Panc1 (cell line): ENCODE measurements around the gene ZBTB7A. TPM values are rescaled to one million over a fixed set of nuclear protein-coding genes. Genes with fewer than 3 reads are reported as not detected.

Experiments
- ATAC-seq: fragments of 200-7000 bp; cut with Tn5 transposase; 2 replicates; pipeline ENCODE4 v1.9.1; 2020; ENCODE audit warnings: mild to moderate bottlenecking, moderate library complexity
- BruUV-seq: library from RNA; stranded (reverse); fragments of 400-500 nt; replicated peaks from 2 replicates; lab custom pipeline; 2021; lab: Mats Ljungman, UMichigan
- CTCF ChIA-PET: fragments of 300-600 bp; sonication (Branson Sonifier 250); formaldehyde crosslinking; loops from one replicate; lab custom pipeline; 2022; ENCODE audit warnings: antibody characterized with exemption; lab: Charles Lee
- POLR2A ChIA-PET: fragments of 300-600 bp; sonication (Branson Sonifier 250); formaldehyde crosslinking; loops from one replicate; lab custom pipeline; 2022; ENCODE audit warnings: antibody characterized with exemption; lab: Charles Lee
- DNase-seq: peaks from one replicate; pipeline ENCODE4 v3.0.0-alpha.2; 2010; ENCODE audit warnings: low read depth, low spot score
- H3K27ac ChIP-seq: 2 replicates; pipeline ENCODE4 v1.5.1; 2011; ENCODE audit warnings: mild to moderate bottlenecking, low read length, inconsistent platforms
- H3K27me3 ChIP-seq: fragments of 200-500 bp; sonication (Bioruptor generic); 2 replicates; pipeline ENCODE4 v1.6.0; 2014; ENCODE audit warnings: low read length, inconsistent platforms; ENCODE audit not compliant: control insufficient read depth, insufficient read depth
- H3K36me3 ChIP-seq: fragments of 200-500 bp; sonication (Bioruptor generic); 2 replicates; pipeline ENCODE4 v1.5.1; 2014; ENCODE audit warnings: inconsistent platforms, mild to moderate bottlenecking, low read length, moderate library complexity; ENCODE audit not compliant: control insufficient read depth, insufficient read depth
- H3K4me1 ChIP-seq: 2 replicates; pipeline ENCODE4 v1.5.1; 2011; ENCODE audit warnings: inconsistent platforms, mild to moderate bottlenecking, low read length, moderate library complexity; ENCODE audit not compliant: control insufficient read depth, insufficient read depth
- H3K4me3 ChIP-seq, 2 experiments: 2 replicates each; pipeline ENCODE4 v1.5.1; 2011 to 2012; ENCODE audit warnings: low read depth in 2 of 2, low read length in 2 of 2, mild to moderate bottlenecking in 2 of 2, inconsistent platforms in 1 of 2, moderate library complexity in 1 of 2
- H3K9me3 ChIP-seq: fragments of 200-500 bp; sonication (Bioruptor generic); 2 replicates; pipeline ENCODE4 v1.5.1; 2014; ENCODE audit warnings: low read depth, mild to moderate bottlenecking, inconsistent platforms, low read length, moderate library complexity; ENCODE audit not compliant: control insufficient read depth, insufficient read depth
- POLR2AphosphoS5 ChIP-seq: IDR thresholded peaks from 2 replicates; pipeline ENCODE4 v1.6.1; 2012; ENCODE audit warnings: mild to moderate bottlenecking, low read depth, low read length, moderate library complexity
- SIN3A ChIP-seq: IDR thresholded peaks from 2 replicates; pipeline ENCODE4 v1.6.1; 2012; ENCODE audit warnings: low read depth, mild to moderate bottlenecking, low read length, moderate library complexity, borderline replicate concordance; ENCODE audit not compliant: insufficient read depth
- TCF7L2 ChIP-seq: IDR thresholded peaks from 2 replicates; pipeline ENCODE4 v1.6.1; 2011; ENCODE audit warnings: mild to moderate bottlenecking, low read depth, low read length, inconsistent platforms
- in situ Hi-C: cut with HindIII; loops from 2 replicates; pipeline ENCODE4 v1.10.0; 2016; ENCODE audit warnings: low sequenced_read_pairs, low pct_unique_long_range_greater_than_20kb
- intact Hi-C: fragments of 100-400 bp; cut with micrococcal nuclease; formaldehyde crosslinking; loops from one replicate; pipeline ENCODE4 v1.10.0; 2022; ENCODE audit not compliant: unreplicated experiment
- total RNA-seq: library from RNA; stranded (reverse); gene quantifications from one replicate; pipeline ENCODE4 v1.2.1, GENCODE V29; 2021; ENCODE audit not compliant: unreplicated experiment
- TF ChIP-seq, protein P1 (sequence below): fragments of 450-650 bp; IDR thresholded peaks from 2 replicates; pipeline ENCODE4 v1.5.1; 2017; ENCODE audit warnings: mild to moderate bottlenecking
- TF ChIP-seq, protein P2 (sequence below), 2 experiments: IDR thresholded peaks; 2 replicates each; pipeline ENCODE4 v1.6.1; 2011 to 2012; ENCODE audit warnings: low read depth in 2 of 2, control low read depth in 1 of 2, low read length in 1 of 2, mild to moderate bottlenecking in 1 of 2, moderate library complexity in 1 of 2; ENCODE audit not compliant: insufficient read depth in 1 of 2

The ZBTB7A gene
- total RNA-seq, 1 experiment from 2014 or later: 48.0 TPM

DNA sequence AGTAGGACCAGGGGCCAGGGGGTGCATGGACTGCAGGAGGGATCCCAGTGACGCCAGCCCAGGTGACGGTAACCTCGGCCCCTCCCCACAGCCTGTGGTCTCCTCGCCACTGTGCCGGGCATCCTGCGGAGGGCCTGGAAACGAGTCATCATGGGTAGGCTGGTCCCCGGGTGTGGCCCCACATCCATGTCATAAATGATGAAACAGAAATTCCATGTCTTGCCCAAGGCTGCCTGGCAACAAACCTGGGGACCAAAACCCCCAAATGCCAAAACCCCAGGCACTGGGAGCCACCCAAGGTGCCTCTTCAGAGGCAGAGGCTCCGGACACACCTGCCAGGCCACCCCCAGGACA lies 36.4 kb upstream of the ZBTB7A start:
- ATAC-seq (no peak), DNase-seq (no peak)
- no peaks in the 10 kb centered on the region for H3K4me1 ChIP-seq
- CTCF ChIA-PET: no interaction called here
- H3K36me3 ChIP-seq: no peaks in the 10 kb centered on the region; the same call in 1 of the 2 replicates
- no peak overlapping the region for H3K4me3 ChIP-seq
- POLR2A ChIA-PET: no interaction called here
- TF ChIP-seq, protein P1, sequence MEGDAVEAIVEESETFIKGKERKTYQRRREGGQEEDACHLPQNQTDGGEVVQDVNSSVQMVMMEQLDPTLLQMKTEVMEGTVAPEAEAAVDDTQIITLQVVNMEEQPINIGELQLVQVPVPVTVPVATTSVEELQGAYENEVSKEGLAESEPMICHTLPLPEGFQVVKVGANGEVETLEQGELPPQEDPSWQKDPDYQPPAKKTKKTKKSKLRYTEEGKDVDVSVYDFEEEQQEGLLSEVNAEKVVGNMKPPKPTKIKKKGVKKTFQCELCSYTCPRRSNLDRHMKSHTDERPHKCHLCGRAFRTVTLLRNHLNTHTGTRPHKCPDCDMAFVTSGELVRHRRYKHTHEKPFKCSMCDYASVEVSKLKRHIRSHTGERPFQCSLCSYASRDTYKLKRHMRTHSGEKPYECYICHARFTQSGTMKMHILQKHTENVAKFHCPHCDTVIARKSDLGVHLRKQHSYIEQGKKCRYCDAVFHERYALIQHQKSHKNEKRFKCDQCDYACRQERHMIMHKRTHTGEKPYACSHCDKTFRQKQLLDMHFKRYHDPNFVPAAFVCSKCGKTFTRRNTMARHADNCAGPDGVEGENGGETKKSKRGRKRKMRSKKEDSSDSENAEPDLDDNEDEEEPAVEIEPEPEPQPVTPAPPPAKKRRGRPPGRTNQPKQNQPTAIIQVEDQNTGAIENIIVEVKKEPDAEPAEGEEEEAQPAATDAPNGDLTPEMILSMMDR: no peak
- TF ChIP-seq SIN3A (no peak), POLR2AphosphoS5 (no peak; the same call in 1 of the 2 replicates), TCF7L2 (no peak)
- TF ChIP-seq, protein P2, sequence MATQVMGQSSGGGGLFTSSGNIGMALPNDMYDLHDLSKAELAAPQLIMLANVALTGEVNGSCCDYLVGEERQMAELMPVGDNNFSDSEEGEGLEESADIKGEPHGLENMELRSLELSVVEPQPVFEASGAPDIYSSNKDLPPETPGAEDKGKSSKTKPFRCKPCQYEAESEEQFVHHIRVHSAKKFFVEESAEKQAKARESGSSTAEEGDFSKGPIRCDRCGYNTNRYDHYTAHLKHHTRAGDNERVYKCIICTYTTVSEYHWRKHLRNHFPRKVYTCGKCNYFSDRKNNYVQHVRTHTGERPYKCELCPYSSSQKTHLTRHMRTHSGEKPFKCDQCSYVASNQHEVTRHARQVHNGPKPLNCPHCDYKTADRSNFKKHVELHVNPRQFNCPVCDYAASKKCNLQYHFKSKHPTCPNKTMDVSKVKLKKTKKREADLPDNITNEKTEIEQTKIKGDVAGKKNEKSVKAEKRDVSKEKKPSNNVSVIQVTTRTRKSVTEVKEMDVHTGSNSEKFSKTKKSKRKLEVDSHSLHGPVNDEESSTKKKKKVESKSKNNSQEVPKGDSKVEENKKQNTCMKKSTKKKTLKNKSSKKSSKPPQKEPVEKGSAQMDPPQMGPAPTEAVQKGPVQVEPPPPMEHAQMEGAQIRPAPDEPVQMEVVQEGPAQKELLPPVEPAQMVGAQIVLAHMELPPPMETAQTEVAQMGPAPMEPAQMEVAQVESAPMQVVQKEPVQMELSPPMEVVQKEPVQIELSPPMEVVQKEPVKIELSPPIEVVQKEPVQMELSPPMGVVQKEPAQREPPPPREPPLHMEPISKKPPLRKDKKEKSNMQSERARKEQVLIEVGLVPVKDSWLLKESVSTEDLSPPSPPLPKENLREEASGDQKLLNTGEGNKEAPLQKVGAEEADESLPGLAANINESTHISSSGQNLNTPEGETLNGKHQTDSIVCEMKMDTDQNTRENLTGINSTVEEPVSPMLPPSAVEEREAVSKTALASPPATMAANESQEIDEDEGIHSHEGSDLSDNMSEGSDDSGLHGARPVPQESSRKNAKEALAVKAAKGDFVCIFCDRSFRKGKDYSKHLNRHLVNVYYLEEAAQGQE (IDR thresholded peaks at IDR 0.05; ENCODE audit: insufficient read depth in 1 of 2, low read depth in 2 of 2, low read length in 1 of 2): no peak
- H3K27me3 ChIP-seq: no peaks in the 10 kb centered on the region
- in situ Hi-C loops: no loop called here
- BruUV-seq: no TSS peak
- intact Hi-C loops: no loop called here
- H3K27ac ChIP-seq: no peak overlapping the region
- H3K9me3 ChIP-seq: no peaks in the 10 kb centered on the region

DNA sequence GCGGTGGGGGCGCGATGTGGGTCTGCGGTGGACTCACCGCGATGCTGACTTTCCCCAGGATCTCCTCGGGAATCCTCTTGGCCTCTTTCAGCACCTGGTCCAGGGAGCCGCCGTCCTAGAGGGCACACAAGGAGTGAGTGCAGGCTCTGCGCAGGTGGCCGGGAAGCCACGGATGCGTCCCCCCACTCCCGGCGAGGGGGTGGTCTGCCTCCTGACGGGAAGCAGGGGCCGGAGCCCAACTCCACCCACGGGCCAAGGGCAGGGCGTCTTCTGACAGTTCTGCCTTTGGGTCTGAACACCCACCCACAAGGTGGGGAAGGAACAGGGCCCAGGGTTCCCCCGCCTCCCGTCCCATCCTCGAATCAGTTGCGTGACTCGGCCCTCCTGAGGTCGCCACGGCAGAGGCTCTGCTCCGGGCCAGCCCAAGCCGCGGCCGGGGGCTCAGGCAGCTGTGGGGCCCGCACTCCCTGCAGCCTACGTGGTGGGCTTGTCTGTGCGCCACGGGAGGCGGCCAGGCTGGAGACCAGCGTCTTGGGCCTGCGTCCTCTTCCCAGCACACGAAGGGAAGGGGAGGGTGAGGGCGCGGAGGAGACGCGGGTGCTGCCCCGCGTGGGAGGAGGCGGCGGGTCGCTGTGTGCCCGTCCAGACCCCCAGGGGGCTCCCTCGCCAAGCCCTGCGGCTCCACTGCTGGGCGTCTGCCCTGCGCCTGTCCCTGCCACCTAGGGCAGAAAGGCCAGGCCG lies 35.8 kb upstream of the ZBTB7A start:
- intact Hi-C loops (no loop called here), in situ Hi-C loops (no loop called here)
- no peak for DNase-seq
- POLR2A ChIA-PET: no interaction called here
- Histone ChIP-seq H3K27me3 (no peaks in the 10 kb centered on the region), H3K4me1 (no peaks in the 10 kb centered on the region), H3K9me3 (no peaks in the 10 kb centered on the region), H3K4me3 (no peak overlapping the region), H3K36me3 (no peaks in the 10 kb centered on the region; the same call in 1 of the 2 replicates), H3K27ac (no peak overlapping the region)
- no peak for ATAC-seq
- no TSS peak for BruUV-seq
- CTCF ChIA-PET: no interaction called here
- TF ChIP-seq POLR2AphosphoS5: no peak
- no peak for TF ChIP-seq TCF7L2
- TF ChIP-seq SIN3A: no peak
- TF ChIP-seq, protein P1: no peak
- TF ChIP-seq, protein P2 (IDR thresholded peaks at IDR 0.05; ENCODE audit: insufficient read depth in 1 of 2, low read depth in 2 of 2, low read length in 1 of 2): no peak
